Thyroid gland (tissue), 4 donors: ENCODE results near the gene EYS.

ENCODE experiments used
- CTCF ChIP-seq, 6 experiments: fragments of 200-600 bp in 3 of 6; fragments of 450-650 bp in 3 of 6; sonication (generic) in 3 of 6; IDR thresholded peaks; one replicate each; pipeline ENCODE4 v1.5.1; 2016 to 2019; ENCODE audit warnings: antibody characterized with exemption in 6 of 6, mild to moderate bottlenecking in 2 of 6, inconsistent platforms in 1 of 6, moderate library complexity in 1 of 6
- POLR2A ChIP-seq, 2 donors: fragments of 450-650 bp; IDR thresholded peaks; one replicate each; pipeline ENCODE4 v1.6.1; 2017; ENCODE audit warnings: antibody characterized with exemption in 2 of 2, mild to moderate bottlenecking in 2 of 2, moderate library complexity in 1 of 2

- TF ChIP-seq CTCF (IDR thresholded peaks at IDR 0.05) (no peak), POLR2A (IDR thresholded peaks at IDR 0.05) (no peak)
Observed at GRCh38 chr6:64459411-64459944, 1247.5 kb downstream of the EYS start.
